Fibroblast of mammary gland (primary cell): ENCODE measurements around the gene ARL3.

ENCODE experiments used
- DNase-seq: peaks from one replicate; pipeline ENCODE4 v3.0.0-alpha.2; 2010; ENCODE audit warnings: low read depth
- H3K4me3 ChIP-seq: 2 replicates; pipeline ENCODE4 v1.5.1; 2011; ENCODE audit warnings: low read depth, mild to moderate bottlenecking, low read length, moderate library complexity; ENCODE audit not compliant: control insufficient read depth
- TF ChIP-seq, protein P1 (sequence below): conservative IDR thresholded peaks from 2 replicates; pipeline ENCODE4 v1.5.1; 2011; ENCODE audit warnings: low read depth, low read length, inconsistent platforms; ENCODE audit not compliant: control insufficient read depth, insufficient read depth

The ARL3 gene

GRCh38 chr10:102641402-102641801 lies 72.8 kb downstream of the ARL3 start:
- peak overlapping the region; percentile 91 for H3K4me3 ChIP-seq
- DNase-seq = no peak
- TF ChIP-seq, protein P1, sequence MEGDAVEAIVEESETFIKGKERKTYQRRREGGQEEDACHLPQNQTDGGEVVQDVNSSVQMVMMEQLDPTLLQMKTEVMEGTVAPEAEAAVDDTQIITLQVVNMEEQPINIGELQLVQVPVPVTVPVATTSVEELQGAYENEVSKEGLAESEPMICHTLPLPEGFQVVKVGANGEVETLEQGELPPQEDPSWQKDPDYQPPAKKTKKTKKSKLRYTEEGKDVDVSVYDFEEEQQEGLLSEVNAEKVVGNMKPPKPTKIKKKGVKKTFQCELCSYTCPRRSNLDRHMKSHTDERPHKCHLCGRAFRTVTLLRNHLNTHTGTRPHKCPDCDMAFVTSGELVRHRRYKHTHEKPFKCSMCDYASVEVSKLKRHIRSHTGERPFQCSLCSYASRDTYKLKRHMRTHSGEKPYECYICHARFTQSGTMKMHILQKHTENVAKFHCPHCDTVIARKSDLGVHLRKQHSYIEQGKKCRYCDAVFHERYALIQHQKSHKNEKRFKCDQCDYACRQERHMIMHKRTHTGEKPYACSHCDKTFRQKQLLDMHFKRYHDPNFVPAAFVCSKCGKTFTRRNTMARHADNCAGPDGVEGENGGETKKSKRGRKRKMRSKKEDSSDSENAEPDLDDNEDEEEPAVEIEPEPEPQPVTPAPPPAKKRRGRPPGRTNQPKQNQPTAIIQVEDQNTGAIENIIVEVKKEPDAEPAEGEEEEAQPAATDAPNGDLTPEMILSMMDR = no peak

- no peak for DNase-seq
- no peak overlapping the region for H3K4me3 ChIP-seq
- TF ChIP-seq, protein P1 = no peak
Observed at GRCh38 chr10:102639537-102639936, 74.7 kb downstream of the ARL3 start.

DNA sequence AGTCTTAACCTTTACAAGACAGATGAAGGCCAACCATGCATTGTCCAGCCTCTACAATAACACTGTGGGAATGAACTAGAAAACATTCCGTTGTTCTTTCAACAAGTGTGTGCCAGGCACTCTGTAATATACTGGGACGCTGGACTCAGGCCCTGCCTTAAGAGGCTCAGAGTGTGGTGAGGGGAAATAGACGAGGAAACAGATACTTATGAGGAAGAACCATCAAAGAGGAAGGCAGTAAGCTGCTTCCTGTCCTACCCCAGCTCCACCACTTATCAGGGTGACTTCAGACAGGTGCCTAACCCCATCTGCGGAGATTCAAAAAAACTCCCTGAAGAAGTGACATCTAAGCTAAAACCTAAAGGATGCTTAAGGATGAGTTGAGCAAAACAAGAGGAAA lies 78.8 kb downstream of the ARL3 start:
- TF ChIP-seq, protein P1 = no peak
- DNase-seq = no peak
- no peak overlapping the region for H3K4me3 ChIP-seq

DNA sequence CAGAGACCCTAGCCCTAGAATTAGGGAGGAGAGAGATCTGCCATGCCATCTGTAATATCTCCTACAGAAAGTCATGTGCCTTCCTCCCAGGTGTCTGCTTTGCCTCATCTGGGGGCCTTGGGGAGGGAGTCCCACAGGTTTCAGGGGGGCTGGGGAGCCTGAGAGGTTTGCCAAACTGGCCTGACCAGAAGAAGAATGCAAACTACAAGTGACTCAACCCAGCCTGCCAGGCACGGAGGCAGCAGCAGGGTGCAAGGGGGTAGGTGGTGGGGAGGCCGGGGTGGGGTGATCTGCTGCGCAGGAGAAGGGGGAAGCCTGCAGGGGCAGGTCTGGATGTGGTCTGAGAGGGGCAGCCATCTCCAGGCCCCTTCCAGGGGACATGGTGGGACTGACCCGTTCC lies 79.5 kb downstream of the ARL3 start:
- H3K4me3 ChIP-seq = no peak overlapping the region
- DNase-seq = no peak
- TF ChIP-seq, protein P1 = no peak

DNA sequence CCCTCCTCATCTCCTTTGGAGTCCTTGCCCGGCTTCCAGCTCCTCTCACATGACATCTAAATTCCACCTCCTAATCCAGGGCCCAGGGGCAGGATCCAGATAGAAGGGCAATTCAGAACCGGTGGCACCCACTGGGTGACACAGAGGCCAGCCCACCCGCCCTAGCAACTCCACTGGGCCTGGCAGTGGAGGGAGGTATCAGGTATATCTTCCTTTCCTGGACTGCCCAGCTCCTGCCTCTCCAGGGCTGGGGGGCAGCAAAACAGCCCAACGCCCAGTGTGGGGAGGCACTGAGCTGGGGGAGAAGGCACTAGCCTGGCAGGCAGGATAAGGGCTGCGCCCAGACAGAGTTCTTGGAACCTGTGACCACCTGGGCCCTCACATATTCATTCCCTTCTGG lies 80.3 kb downstream of the ARL3 start:
- no peak overlapping the region for H3K4me3 ChIP-seq
- DNase-seq = no peak
- TF ChIP-seq, protein P1 = no peak

DNA sequence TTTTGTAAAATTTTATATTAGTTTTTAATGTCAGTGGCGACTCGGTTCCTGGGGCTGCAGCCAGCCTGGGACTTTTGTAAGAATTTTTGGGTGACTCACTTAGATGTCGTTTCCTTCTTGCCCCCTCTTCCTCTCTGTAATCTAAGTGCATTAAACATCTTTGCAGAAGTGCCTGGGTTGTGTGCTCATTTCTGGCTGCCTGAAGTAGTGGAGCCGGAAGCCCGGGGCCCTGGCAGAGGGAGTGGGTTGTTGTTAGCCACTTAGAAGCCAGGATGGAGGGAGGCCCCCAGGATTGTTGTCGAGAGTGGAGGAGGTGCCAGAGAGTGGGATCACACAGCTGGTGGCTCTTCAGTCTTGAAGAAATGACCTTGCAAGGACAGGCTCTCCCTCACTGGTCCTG lies 80.9 kb downstream of the ARL3 start:
- TF ChIP-seq, protein P1 = no peak
- peak; percentile 63 for DNase-seq
- no peak overlapping the region for H3K4me3 ChIP-seq

DNA sequence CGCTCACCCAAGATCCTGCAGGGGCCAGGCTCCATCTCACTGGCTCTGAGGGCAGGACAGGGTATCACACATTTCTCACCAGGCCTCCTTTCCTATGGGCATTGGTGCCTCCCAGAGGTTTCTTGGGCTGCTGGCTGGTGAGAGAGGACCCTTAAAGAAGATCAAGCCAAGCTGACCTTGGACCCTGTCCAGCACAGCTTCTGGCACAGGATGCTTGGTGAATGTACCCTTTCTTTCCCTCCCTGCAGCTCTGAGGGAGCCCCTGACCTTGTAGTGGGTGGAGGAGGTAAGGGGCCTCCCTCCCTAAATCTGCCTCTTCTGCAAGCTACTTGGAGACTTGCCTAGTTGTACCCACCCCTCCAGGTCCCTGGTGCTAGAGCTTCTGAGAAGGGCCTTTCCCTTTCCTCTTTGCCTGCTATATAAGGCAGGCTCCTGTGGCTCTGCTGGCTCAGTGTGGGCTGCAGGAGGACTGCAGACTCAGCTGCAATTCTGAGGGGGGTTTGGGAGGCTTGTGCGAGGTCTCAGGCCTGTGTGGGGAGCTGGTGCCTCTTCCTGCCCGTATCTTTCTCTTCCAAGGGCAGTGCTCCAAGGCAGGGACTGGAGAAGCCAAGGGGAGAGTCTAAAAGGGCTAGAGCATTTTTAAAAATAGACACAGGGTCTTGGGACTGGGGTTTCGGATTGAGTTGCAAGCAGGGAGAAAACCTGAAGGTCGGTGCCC lies 81.6 kb downstream of the ARL3 start:
- H3K4me3 ChIP-seq = no peak overlapping the region

More for the DNA sequence above, 81.6 kb downstream of the ARL3 start:
- TF ChIP-seq, protein P1 = no peak
- peak; percentile 15 for DNase-seq
